Peyer's patch (tissue), 4 donors: ENCODE measurements around the gene NFATC4.

Experiments
- CTCF ChIP-seq, 6 experiments: fragments of 450-650 bp in 4 of 6; fragments of 200-600 bp in 2 of 6; sonication (generic) in 1 of 6; IDR thresholded peaks; one replicate each; pipeline ENCODE4 v1.5.1; 2017 to 2019; ENCODE audit warnings: antibody characterized with exemption in 6 of 6, mild to moderate bottlenecking in 3 of 6, moderate library complexity in 1 of 6
- POLR2A ChIP-seq, 2 donors: fragments of 450-650 bp; IDR thresholded peaks; one replicate each; pipeline ENCODE4 v1.5.1; 2017; ENCODE audit warnings: antibody characterized with exemption in 2 of 2, mild to moderate bottlenecking in 2 of 2, moderate library complexity in 2 of 2

- TF ChIP-seq CTCF (IDR thresholded peaks at IDR 0.05) (no peak), POLR2A (IDR thresholded peaks at IDR 0.05) (no peak)
These were observed 203 bp downstream of the NFATC4 start for GRCh38 chr14:24368212-24368561.
